HG03521 (cell line): ENCODE results near the gene TEAD1.
A peak's percentile ranks its signal among the peaks of the same experiment; 100 is the strongest.

Source experiments
- ATAC-seq: cut with Tn5 transposase; IDR thresholded peaks from one replicate; pipeline ENCODE4 v1.9.1; 2021; ENCODE audit warnings: mild to moderate bottlenecking, moderate library complexity; ENCODE audit not compliant: unreplicated experiment

The TEAD1 gene

DNA sequence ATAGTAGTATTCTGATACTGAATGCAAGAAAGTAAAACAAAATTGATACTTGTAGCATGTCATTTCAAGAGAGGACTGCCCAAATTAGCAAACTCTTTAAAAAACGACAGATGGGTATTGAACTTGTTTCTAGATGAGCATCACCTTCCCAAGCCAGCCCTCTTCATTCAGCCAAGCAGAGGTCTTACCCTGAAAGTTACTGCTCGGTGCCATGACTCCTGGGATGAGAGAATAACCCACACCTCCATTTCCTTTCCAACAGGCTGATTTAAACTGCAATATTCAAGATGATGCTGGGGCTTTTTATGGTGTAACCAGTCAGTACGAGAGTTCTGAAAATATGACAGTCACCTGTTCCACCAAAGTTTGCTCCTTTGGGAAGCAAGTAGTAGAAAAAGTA is 250.4 kb downstream of the TEAD1 start:
- ATAC-seq = no peak

DNA sequence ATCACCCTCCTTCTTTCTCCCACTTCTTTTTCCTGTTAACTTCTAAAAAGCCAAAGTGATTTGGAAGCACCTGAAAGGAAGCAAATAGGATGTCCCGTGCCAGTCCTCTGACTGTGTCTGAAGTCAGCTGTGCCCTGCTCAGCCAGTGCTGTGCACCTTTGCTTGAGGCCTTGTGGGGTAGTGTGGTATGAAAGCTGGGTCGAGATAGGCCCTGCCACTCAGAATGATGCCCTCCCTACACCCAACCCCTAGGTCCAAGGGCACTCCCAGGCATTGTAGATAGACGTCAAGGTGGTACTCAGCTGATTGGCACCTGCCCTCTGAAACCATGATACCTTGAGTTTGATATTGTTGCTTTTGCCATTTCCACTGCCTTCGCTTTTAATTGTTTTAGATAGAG is 251.3 kb downstream of the TEAD1 start:
- no peak for ATAC-seq

DNA sequence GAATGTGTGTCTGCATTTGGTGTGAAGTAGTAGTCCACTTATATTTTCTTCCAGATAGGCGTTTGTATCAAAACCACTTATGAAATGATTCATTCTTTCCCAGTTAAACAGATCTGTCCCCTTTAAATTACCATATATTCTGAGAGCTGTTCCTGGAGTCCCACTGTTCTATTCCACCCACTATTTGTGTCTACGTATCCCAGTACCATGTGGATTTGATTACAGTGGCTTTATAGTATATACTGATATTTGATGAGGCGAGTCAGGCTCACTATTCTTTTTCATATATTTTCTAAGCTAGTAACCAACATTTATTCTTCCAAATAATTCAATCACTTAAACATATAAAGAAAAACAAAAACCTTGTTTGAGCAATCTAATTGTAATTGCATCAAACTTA is 253.0 kb downstream of the TEAD1 start:
- no peak for ATAC-seq

DNA sequence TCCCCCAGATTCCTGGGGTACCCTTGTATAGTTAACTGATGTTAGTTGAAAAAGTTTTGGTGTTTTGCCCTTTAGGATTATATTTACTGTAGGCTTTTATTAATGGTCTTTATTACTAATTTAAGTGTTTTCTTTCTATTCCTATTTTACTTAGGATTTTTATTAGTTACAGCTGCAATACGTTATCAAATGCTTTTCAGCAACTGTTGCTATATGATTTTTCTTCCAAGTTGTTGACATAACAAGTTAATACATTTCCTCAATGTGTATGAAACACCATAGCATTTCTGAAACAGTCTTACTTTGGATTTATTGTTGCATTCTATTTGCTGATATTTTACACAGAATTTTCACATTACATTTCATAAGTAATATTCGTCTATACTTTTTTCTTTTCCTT is 253.7 kb downstream of the TEAD1 start:
- ATAC-seq = no peak

DNA sequence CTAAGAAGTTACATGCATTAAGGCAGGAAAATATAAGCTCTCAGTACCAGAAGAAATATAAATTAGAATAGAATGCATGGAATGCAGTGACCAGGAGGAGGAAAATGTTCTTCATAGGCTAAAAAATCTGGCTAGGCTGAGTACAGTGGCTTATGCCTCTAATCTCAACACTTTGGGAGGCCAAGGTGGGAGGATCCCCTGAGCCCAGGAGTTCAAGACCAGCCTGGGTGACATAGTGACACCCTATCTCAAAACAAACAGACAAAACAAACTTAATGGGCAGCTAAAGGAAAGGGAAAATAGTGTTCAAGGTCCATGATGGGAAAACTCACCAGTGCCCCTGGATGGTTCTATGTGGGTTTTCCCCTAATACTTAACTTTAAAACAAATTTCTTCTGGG is 256.6 kb downstream of the TEAD1 start:
- ATAC-seq = no peak

DNA sequence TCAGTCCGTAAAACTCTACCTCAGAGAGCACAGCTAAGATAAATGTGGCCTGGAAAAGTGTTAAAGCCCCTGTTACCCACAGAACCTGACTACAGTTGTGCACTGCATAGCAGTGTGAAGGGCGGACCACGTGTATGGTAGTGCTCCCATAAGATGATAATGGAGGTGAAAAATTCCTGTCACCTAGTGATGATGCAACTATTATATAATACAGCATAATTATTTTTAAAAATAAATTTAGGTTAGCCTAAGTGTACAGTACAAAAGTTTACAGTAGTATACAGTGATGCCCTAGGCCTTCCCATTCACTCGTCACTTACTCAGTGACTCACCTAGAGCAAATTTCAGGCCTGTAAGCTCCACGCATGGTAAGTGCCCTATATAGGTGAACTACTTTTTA is 258.3 kb downstream of the TEAD1 start:
- ATAC-seq = no peak

DNA sequence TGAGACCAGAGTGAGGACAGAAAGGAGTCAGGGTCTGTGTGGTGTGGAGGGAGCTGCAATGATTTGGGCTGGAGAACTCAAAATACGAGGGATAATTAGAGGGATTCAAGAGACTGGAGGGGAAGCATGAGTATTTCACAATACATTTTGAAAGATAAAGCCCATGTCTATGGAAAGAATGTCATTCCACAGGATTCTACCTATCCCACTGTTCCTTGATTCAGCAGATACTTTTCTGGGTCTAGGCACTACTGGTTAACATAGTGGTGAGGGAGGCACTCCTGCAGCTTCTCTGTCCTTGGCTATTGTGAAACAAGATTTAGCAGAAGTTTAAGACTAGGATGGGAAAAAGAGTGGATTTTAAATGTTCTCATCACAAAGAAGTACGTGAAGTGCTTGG is 262.0 kb downstream of the TEAD1 start:
- ATAC-seq = no peak

DNA sequence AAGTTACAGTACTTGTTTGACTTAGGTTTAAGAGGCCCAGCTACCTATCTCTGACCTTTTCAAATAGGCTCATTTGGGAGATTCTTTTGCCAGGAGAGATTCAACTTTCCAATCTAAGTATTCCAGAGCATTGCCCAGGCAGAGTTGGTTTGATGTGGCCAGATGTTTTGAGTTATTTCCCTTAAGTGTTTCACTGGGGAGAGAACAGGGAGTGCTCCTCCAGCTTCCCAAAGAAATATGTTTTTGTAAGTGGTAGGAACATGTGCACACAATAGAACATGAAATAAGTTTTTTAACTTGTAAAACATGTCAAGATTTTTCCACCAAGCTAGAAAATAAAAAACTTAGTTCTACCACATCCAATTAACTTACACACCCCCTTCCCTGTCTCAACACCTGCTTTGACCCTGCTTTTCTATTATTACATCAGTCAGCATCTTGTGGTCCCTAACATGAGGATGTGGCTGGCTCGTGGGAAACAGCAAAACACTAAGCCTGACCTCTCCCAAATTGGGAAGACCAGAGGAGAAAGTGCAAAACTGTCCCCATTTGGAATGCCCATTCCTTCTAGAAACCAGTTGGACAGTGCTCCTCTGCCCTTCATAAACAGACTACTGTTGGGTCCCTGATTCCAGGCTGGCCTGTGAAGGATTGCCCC is 264.5 kb downstream of the TEAD1 start:
- ATAC-seq = no peak

DNA sequence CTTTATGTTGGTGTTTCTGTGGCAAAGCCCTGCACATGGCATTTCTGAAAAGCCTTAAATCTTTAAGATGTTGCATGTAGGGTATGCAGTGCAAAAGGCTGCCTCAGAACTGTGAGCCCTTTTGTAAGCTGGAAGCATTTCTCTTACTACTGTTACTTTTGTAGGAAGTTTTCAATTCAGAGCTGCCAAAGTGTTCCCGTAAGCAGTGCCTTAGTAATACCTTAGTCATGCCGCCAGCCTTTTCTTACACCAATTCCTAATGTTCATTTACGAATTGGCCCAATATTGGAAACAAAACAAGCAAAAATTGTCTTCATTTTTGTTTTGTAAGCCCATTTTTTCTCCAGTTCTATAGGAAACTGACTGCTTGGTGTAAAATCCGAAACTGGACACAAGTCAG is 267.4 kb downstream of the TEAD1 start:
- no peak for ATAC-seq

DNA sequence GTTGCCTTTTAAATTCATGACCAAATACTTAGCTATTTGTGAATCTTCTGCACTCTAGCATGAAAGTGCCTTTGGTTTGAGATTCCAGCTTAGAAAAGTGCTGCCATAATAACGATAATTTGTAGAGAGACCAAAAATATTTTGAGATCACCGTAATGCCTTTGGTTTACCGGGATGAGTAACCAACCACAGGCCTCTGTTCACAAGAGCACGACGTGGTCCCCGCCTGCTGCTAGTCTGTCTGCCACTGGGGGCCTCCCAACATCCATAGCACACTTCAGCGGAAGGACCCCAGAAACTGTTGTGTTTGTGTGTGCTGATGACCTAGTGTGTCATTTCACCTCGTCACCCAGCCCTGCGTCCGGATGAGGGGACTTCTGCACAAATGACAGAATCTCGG is 267.9 kb downstream of the TEAD1 start:
- ATAC-seq = no peak

DNA sequence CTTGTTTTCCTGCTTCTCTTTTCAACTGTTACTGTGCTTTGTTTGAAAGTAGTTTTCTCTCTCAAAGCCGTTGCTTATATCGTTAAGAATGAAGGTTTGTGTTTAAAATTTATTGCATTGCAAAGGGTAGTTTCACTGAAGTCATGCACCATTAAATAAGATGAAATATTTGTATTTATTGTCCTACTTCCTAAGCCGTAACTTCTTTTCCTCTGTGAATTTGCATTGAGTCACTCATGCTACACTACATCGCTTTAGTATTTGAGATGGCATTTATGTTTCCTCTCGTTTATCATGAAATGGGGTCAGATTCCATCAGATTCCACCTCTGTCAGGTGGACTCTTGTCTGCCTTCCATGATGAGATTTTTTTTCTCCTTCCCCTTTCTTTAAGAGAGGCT is 269.1 kb downstream of the TEAD1 start:
- ATAC-seq = no peak

DNA sequence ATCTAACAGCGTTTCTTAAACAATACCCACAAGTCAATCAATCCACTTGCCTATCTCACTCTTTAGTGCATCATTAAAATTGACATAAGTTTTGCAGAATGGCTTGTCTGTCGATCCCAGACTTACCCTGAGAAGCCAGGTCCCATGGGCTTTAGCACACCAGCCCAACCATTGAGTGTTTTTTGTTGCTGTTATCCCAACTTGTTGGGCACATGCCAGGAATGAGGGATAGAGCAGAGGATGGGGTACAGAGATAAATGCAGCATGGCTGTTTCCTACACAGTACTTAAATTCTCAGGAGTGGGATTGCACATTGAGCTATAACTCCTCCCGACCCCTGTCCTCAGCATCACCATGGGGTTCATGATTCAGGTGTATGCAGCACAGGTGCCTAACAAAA is 270.7 kb downstream of the TEAD1 start:
- no peak for ATAC-seq

DNA sequence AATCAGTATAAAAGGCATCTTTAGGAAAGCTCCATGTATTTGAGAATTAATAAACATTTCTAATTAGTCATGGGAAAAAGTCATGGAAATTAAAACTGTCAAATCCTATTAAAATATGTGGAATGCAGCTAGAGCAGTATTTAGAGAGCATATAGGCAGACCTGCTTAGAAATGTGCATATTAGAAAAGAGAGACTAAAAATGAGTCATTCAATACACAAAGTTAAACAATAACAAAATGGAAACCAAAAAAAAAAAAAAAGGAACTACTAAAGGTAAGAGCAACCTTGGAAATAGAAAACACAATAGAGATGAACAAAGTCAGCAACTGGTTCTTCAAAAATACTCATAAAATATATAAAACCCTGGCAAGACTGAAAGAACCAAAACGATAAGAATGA is 275.2 kb downstream of the TEAD1 start:
- ATAC-seq = no peak

DNA sequence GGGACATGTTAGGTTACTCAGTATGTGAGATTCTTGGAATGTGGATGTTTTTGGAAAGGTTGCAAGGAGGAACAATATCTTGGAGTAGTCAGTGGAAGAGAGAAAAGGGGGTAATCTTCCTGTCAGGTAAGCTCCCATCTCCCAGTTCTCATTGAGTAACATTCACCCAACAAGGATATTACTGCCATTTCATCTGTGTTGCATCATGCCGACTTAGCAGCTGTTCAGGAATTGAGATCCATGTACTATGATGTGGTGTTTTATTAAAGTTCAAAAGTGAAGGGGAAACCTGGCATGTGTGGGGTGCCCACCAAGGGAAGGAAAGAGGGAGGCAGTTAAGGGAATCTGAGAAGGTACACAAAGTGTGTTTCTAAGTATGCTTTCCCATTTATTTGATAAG is 276.4 kb downstream of the TEAD1 start:
- no peak for ATAC-seq

DNA sequence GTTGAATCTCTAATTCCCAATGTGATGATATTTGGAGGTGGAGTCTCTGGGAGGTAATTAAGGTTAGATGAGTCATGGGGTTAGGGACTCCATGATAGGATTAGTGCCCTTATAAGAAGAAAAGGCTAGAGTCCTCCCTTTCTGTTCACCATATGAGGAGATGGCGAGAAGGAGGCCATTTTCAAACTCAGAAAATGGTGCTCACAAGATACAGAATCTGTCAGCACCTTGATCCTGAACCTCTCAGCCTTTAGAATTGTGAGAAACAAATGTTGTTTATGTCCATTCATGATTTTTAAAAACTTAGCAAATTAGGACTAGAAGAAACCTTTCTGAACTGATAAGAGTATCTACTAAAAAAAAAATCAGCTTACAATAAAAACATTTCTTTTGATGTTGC is 277.2 kb downstream of the TEAD1 start:
- ATAC-seq = no peak

DNA sequence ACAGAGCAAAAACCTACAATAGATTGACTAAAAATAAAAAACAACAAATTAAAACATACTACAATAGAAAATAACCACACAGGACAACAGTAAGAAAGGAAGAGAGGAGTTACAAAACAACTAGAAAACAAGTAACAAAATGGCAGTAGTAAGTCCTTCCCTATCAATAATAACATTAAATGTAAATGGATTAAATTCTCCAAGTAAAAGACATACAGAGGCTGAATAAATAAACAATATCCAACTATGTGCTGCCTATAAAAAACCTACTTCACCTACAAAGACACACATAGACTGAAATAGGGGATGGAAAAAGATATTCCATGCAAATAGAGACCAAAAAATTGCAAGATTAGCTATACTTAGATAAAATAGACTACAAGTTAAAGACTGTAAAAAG is 277.9 kb downstream of the TEAD1 start:
- no peak for ATAC-seq

DNA sequence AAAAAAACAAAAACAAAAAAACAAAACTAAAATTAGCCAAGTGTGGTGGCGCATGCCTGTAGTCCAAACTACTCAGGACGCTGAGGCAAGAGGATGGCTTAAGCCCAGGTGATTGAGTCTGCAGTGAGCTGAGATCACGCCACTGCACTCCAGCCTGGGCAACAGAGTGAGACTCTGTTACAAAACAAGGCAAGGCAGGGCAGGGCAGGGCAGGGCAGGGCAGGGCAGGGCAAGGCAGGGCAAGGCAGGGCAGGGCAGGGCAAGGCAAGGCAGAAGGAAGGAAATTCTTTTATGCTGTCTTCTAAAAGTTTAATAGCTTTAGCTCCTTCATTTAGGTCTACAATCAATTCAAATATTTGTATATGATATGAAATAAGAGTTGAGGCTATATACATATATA is 284.8 kb downstream of the TEAD1 start:
- ATAC-seq = no peak

DNA sequence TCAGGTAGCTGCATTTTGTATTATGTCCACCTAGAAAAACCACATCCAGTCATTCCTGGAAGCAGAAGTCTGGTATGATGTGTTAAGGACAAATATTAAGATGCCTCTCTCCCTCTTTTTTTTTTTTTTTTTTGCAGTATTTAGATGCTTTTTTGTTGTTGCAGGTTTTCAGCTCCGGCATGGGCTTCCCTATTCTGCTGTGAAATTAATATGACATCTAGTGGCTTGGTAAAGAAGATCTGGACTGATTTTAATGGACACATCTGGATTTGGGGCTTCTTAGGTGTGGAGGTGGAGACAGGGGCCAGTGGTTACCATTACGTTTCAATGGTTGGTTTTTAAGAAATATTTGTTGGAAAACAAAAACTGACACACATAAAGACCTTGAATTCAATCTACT is 287.4 kb downstream of the TEAD1 start:
- ATAC-seq = no peak

DNA sequence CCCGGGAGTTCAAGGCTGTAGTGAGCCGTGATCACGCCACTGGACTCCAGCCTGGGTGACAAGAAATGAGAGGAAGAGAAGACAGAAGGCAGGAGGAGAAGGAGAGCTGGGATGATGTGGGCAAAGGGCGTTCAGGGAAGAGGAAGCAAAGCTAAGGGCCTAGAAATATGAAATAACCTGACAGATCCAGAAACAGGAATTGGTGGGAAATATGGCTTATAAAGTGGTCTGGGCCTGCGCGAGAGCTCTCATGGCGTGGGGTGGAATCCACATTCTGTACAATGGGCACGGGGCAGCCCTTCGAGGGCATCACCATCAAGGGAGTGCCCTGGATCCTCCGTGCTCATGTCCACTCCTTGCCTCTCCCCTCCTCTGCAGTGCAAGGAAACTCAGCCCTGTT is 288.1 kb downstream of the TEAD1 start:
- no peak for ATAC-seq

DNA sequence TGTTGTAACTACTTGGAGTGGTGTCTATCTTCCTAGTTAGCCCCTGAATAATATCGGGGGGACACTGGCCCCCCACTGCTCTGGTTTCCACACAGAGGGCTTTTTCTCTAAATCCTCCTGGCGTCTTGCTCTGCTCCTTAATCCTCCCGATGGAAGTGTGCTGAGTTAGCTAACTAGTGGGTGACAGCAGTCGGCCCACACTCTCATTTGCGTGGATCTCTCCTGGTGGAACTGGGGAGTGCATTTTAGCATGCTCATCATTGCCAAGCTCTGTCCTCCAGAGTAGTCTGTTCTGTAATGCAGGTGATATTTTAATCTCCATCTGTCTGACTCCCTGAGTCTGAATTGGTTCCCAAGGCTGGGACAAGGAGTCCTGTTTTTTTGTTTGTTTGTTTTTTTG is 288.8 kb downstream of the TEAD1 start:
- no peak for ATAC-seq

DNA sequence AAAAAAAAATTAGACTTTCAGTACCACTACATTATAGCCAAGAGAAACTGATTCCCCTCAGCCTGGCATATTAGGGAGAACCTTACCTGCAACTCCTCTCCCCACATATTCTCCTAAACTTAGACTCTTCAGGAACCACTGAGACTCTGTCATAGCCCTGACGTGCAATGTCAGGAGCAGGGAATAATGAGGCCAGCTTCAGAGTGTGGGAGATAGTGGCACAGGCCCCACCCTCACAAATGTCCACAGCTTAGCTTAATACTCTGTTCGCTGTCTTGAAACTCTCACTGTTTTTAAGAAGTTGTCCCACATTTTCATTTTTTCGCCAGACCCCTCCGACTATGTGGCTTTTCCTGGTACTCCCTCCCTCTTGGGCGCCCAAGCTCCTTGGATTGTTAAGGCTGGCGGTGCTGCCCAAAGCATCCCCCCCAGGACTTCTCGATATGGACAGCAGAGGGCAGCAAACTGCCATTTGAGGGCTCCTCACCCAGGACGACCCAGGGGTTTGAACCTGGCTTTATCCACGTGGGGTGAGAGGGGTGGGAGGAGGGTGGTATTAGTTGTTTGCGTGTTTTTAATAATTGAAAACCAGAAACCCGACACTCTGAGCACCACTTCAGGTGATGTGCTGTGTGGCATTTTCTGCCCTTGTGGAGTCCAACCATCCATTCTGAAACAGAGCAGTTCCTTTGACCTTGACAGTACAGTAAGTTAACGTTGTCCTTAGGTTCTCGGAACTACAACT is 289.7 kb downstream of the TEAD1 start:
- ATAC-seq = peak; percentile 76

DNA sequence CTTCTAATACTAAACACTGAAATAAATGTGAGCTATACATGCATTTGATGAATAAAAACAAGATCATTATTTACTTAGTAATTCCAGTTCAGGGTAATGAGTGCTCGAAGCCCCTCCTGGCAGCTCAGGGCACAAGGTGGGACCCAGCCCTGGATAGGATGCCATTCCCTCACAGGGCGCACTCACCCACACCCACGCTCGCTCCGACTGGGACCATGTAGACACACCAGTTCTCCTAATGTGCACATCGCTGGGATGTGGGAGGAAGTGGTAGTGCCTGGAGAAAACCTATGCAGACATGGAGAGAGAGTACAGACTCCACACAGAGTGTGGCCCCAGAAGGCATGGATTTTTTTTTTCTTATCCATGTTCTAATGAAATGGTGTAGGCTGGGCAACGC is 290.4 kb downstream of the TEAD1 start:
- no peak for ATAC-seq

DNA sequence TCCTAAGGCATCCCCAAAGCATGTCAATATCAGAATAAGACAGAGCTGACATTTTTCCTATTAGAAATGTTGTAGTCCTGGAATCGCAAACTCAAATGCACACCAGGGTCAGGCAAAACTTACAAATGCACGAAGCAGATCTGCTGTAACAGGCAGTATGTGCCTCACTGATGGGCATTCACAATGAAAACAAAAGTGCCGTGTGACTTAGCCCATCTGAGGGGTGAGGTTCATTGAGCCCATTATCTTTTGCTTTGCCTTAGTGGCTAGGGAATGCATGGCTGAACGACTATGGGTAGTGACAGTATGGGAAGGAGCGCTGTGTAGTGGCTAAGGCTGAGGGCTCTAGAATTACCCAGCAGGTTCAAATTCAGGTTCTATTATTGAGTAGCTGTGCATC is 291.8 kb downstream of the TEAD1 start:
- no peak for ATAC-seq
